Endothelial cell of umbilical vein (primary cell): ENCODE data around the gene FA2H. TPM values are rescaled to one million over a fixed set of nuclear protein-coding genes. Genes with fewer than 3 reads are reported as not detected.

Experiments used
- BruUV-seq: library from RNA; stranded (reverse); fragments of 400-500 nt; replicated peaks from 2 replicates; lab custom pipeline; 2021; lab: Mats Ljungman, UMichigan
- CTCF ChIA-PET: fragments of 300-600, 350-600 bp; sonication (Branson Sonifier 250); formaldehyde crosslinking; loops from one replicate; lab custom pipeline; 2021; ENCODE audit warnings: antibody characterized with exemption, inconsistent platforms; lab: Charles Lee
- POLR2A ChIA-PET: fragments of 300-600, 350-600 bp; sonication (Branson Sonifier 250); formaldehyde crosslinking; loops from one replicate; lab custom pipeline; 2021; ENCODE audit warnings: antibody characterized with exemption, inconsistent platforms; lab: Charles Lee
- DNase-seq: peaks from one replicate; pipeline ENCODE4 v3.0.0-alpha.2; 2011; ENCODE audit warnings: low read depth, low spot score
- FAIRE-seq: peaks from 2 replicates; lab custom pipeline; 2011; peaks lifted over from hg19 to GRCh38; lab: Jason Lieb, UNC
- H2AFZ ChIP-seq: 2 replicates; pipeline ENCODE4 v1.6.0; 2012; ENCODE audit warnings: low read depth, low read length, control low read depth, inconsistent platforms
- H3K27ac ChIP-seq: 2 replicates; pipeline ENCODE4 v1.5.1; 2011; ENCODE audit warnings: low read depth, mild to moderate bottlenecking, control low read depth, low read length, moderate library complexity; ENCODE audit not compliant: insufficient read depth
- H3K27me3 ChIP-seq, 2 experiments: 2 replicates each; pipeline versions ENCODE4 v1.6.0 to v1.6.1; 2011; ENCODE audit warnings: low read length in 2 of 2, mixed read lengths in 1 of 2; ENCODE audit not compliant: control insufficient read depth in 2 of 2, insufficient read depth in 2 of 2
- H3K36me3 ChIP-seq, 2 experiments: 2 replicates in 1 of 2; 3 replicates in 1 of 2; pipeline ENCODE4 v1.5.1; 2011; ENCODE audit warnings: low read length in 2 of 2, mild to moderate bottlenecking in 1 of 2, moderate library complexity in 1 of 2; ENCODE audit not compliant: control insufficient read depth in 2 of 2, insufficient read depth in 2 of 2; ENCODE audit errors: extremely low read depth in 1 of 2
- H3K4me1 ChIP-seq: 3 replicates; pipeline ENCODE4 v1.5.1; 2011; ENCODE audit warnings: mild to moderate bottlenecking, low read length; ENCODE audit not compliant: control insufficient read depth, insufficient read depth; ENCODE audit errors: extremely low read depth
- H3K4me2 ChIP-seq: 2 replicates; pipeline ENCODE4 v1.6.1; 2011; ENCODE audit warnings: low read length, control low read depth, mixed read lengths; ENCODE audit not compliant: insufficient read depth
- H3K4me3 ChIP-seq, 3 experiments: fragments of 200-600 bp in 1 of 3; sonication (generic), shearing (Covaris generic) in 1 of 3; replicated peaks in 1 of 3; 2 replicates each; pipeline ENCODE4 v1.5.1; 2011 to 2016; ENCODE audit warnings: control low read depth in 3 of 3, low read length in 3 of 3, mild to moderate bottlenecking in 2 of 3, inconsistent platforms in 1 of 3, low read depth in 1 of 3, moderate library complexity in 1 of 3; ENCODE audit not compliant: insufficient read depth in 1 of 3
- H3K79me2 ChIP-seq: 2 replicates; pipeline ENCODE4 v1.6.0; 2012; ENCODE audit warnings: low read length, inconsistent platforms; ENCODE audit not compliant: control insufficient read depth, insufficient read depth
- H3K9ac ChIP-seq: replicated peaks from 2 replicates; pipeline ENCODE3; 2011; ENCODE audit warnings: low read length, control low read depth; ENCODE audit not compliant: insufficient read depth; ENCODE audit errors: extremely low read depth
- H3K9me1 ChIP-seq: replicated peaks from 3 replicates; pipeline ENCODE4 v1.6.0; 2011; ENCODE audit warnings: mild to moderate bottlenecking, low read length; ENCODE audit not compliant: control insufficient read depth, insufficient read depth; ENCODE audit errors: extremely low read depth
- H3K9me3 ChIP-seq: replicated peaks from 2 replicates; pipeline ENCODE4 v1.5.1; 2012; ENCODE audit warnings: low read length, inconsistent platforms; ENCODE audit not compliant: control insufficient read depth, insufficient read depth
- H4K20me1 ChIP-seq: replicated peaks from 2 replicates; pipeline ENCODE3; 2011; ENCODE audit warnings: mild to moderate bottlenecking, low read length; ENCODE audit not compliant: control insufficient read depth, insufficient read depth; ENCODE audit errors: extremely low read depth
- CTCF ChIP-seq, 2 donors: IDR thresholded peaks; 1 replicate in 1 of 2; 2 replicates in 1 of 2; pipeline ENCODE4 v1.5.1; 2011; ENCODE audit warnings: low read length in 2 of 2, mild to moderate bottlenecking in 2 of 2, moderate library complexity in 2 of 2, control low read depth in 1 of 2, inconsistent platforms in 1 of 2, low read depth in 1 of 2; ENCODE audit not compliant: insufficient read depth in 1 of 2; ENCODE audit errors: extremely low read depth in 1 of 2
- EZH2 ChIP-seq: IDR thresholded peaks from 2 replicates; pipeline ENCODE4 v1.6.1; 2012; ENCODE audit warnings: borderline replicate concordance, low read depth, mild to moderate bottlenecking, moderate library complexity, low read length, inconsistent platforms; ENCODE audit not compliant: severe bottlenecking
- FOS ChIP-seq: IDR thresholded peaks from 2 replicates; pipeline ENCODE4 v1.6.1; 2011; ENCODE audit warnings: mild to moderate bottlenecking, low read length, moderate library complexity, borderline replicate concordance; ENCODE audit not compliant: insufficient read depth
- GATA2 ChIP-seq: IDR thresholded peaks from 2 replicates; pipeline ENCODE4 v1.7.0; 2011; ENCODE audit warnings: low read depth, mild to moderate bottlenecking, moderate library complexity, mixed read lengths, low read length; ENCODE audit not compliant: insufficient read length, insufficient read depth
- JUN ChIP-seq: IDR thresholded peaks from 2 replicates; pipeline ENCODE4 v1.6.1; 2011; ENCODE audit warnings: borderline replicate concordance, low read depth; ENCODE audit not compliant: insufficient read length, insufficient read depth
- MAX ChIP-seq: IDR thresholded peaks from 2 replicates; pipeline ENCODE4 v1.6.1; 2011; ENCODE audit not compliant: insufficient read depth, insufficient read length
- MYC ChIP-seq: IDR thresholded peaks from one replicate; pipeline ENCODE4 v1.6.1; 2011; ENCODE audit warnings: mild to moderate bottlenecking, low read depth, low read length
- POLR2A ChIP-seq: IDR thresholded peaks from 2 replicates; pipeline ENCODE4 v1.6.1; 2012; ENCODE audit warnings: low read depth, mild to moderate bottlenecking, control low read depth, low read length
- POLR2AphosphoS5 ChIP-seq: IDR thresholded peaks from 2 replicates; pipeline ENCODE4 v1.6.1; 2012; ENCODE audit warnings: low read depth, mild to moderate bottlenecking, control low read depth, low read length, moderate library complexity; ENCODE audit not compliant: insufficient read depth
- dilution Hi-C: fragments of 300-500 bp; cut with MboI; formaldehyde crosslinking; loops from one replicate; pipeline ENCODE4 v1.15.0; 2019; ENCODE audit warnings: low sequenced_read_pairs; ENCODE audit not compliant: extremely low pct_ligation_motif_present
- intact Hi-C: fragments of 100-400 bp; cut with micrococcal nuclease; formaldehyde crosslinking; loops from one replicate; pipeline ENCODE4 v1.10.0; 2022
- polyA plus RNA-seq, 4 experiments: library from polyadenylated mRNA; depleted of rRNA in 3 of 4; stranded (reverse) in 3 of 4; unstranded in 1 of 4; fragments of >200 nt; gene quantifications; 2 replicates each; pipeline versions ENCODE4 v1.2.1 to v1.2.3, GENCODE V29; 2011 to 2012; ENCODE audit warnings: missing spikeins in 1 of 4
- total RNA-seq: library from RNA; stranded (reverse); gene quantifications from 2 replicates; pipeline ENCODE4 v1.2.3, GENCODE V29; 2021

FA2H gene
- total and polyA plus RNA-seq, 2 donors (not counting 3 experiments of a cell fraction or from before 2014, with no cell fraction given): not detected

DNA sequence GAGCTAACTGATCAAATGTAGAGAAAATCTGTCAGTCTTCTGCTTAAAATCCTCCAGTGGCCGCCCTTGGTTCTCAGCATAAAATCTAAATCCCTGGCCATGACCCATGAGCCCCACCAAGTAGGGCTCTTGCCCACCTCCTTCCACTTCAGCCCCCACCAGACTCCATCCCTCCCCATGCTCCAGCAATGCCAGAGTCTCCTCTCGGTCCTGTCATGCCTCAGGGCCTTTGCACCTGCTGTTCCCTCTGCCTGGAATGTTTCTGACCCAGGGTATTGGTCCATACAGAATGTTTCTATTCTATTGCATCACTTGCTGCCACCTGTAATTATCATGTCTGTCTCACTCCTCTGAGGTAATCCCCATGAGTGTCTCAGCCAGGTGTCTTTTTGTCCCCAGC is 22.4 kb downstream of the FA2H start:
- Histone ChIP-seq H3K27me3 (peaks cover 0 to 4% of the 10 kb centered on the region in 2 experiments), H3K4me3 (no peak overlapping the region), H3K9ac (no peak overlapping the region), H3K36me3 (no peaks in the 10 kb centered on the region), H4K20me1 (no peaks in the 10 kb centered on the region), H3K27ac (no peak overlapping the region), H3K4me2 (no peak overlapping the region), H3K4me1 (no peaks in the 10 kb centered on the region), H3K9me3 (no peaks in the 10 kb centered on the region), H3K9me1 (no peaks in the 10 kb centered on the region), H2AFZ (no peak overlapping the region), H3K79me2 (no peaks in the 10 kb centered on the region)
- DNase-seq: no peak
- TF ChIP-seq FOS (no peak), CTCF (IDR thresholded peaks at IDR 0.05; ENCODE audit: extremely low read depth in 1 of 2, insufficient read depth in 1 of 2, low read depth in 1 of 2, low read length in 2 of 2) (no peak), POLR2A (no peak), POLR2AphosphoS5 (no peak), JUN (no peak), MYC (no peak), EZH2 (no peak), GATA2 (no peak), MAX (no peak)
- BruUV-seq: no TSS peak
- intact Hi-C loops (no loop called here), dilution Hi-C loops (no loop called here)
- no peak for FAIRE-seq
- POLR2A ChIA-PET: no interaction called here
- CTCF ChIA-PET: no interaction called here
